K562 (cell line): ENCODE results near the gene TRIM31. TPM values are rescaled to one million over a fixed set of nuclear protein-coding genes. Genes with fewer than 3 reads are reported as not detected.

Experiments
- BCLAF1 ChIP-seq, 2 experiments: fragments of 450-650 bp in 1 of 2; IDR thresholded peaks; 2 replicates each; pipeline ENCODE4 v1.6.1; 2011 to 2017; ENCODE audit warnings: low read depth in 2 of 2, antibody characterized with exemption in 1 of 2, borderline replicate concordance in 1 of 2, low read length in 1 of 2, mild to moderate bottlenecking in 1 of 2, mixed read lengths in 1 of 2; ENCODE audit not compliant: control insufficient read depth in 1 of 2
- ELF1 ChIP-seq: fragments of 200-800 bp; sonication (Bioruptor generic); IDR thresholded peaks from 2 replicates; pipeline ENCODE4 v1.6.1; 2016; ENCODE audit warnings: missing genetic modification characterization, missing compliant biosample characterization
- HDAC2 ChIP-seq: fragments of 450-650 bp; IDR thresholded peaks from 2 replicates; pipeline ENCODE4 v1.6.1; 2016; ENCODE audit warnings: mild to moderate bottlenecking
- MAZ ChIP-seq, 2 experiments: fragments of 450-650 bp in 1 of 2; sonication (generic) in 1 of 2; formaldehyde crosslinking; IDR thresholded peaks in 1 of 2; conservative IDR thresholded peaks in 1 of 2; 2 replicates each; pipeline versions ENCODE4 v1.4.0 to v1.5.0; 2020; ENCODE audit warnings: mild to moderate bottlenecking in 1 of 2, missing genetic modification reagents in 1 of 2
- MGA ChIP-seq: fragments of 450-650 bp; IDR thresholded peaks from 2 replicates; pipeline ENCODE4 v1.6.1; 2016; ENCODE audit warnings: mild to moderate bottlenecking, moderate library complexity
- NRF1 ChIP-seq, 2 experiments: fragments of 450-650 bp; IDR thresholded peaks in 1 of 2; conservative IDR thresholded peaks in 1 of 2; 2 replicates each; pipeline ENCODE4 v1.6.1; 2014; ENCODE audit warnings: mild to moderate bottlenecking in 2 of 2
- PHTF2 ChIP-seq: fragments of 250-450 bp; sonication (Bioruptor Pico); IDR thresholded peaks from 2 replicates; pipeline ENCODE4 v1.5.0; 2021; ENCODE audit warnings: mild to moderate bottlenecking
- RAD21 ChIP-seq, 2 experiments: fragments of 250-450 bp in 1 of 2; fragments of 450-650 bp in 1 of 2; sonication (Bioruptor Pico) in 1 of 2; formaldehyde crosslinking in 1 of 2; IDR thresholded peaks in 1 of 2; conservative IDR thresholded peaks in 1 of 2; 2 replicates each; pipeline versions ENCODE4 v1.4.0 to v1.8.0; 2020 to 2022; ENCODE audit warnings: mild to moderate bottlenecking in 2 of 2, moderate library complexity in 1 of 2
- TBP ChIP-seq: optimal IDR thresholded peaks from 2 replicates; pipeline ENCODE3; 2011; ENCODE audit warnings: low read depth, low read length, improper control_type of control experiment
- ZNF274 ChIP-seq: IDR thresholded peaks from 2 replicates; pipeline ENCODE4 v1.6.1; 2011; ENCODE audit warnings: low read depth, mild to moderate bottlenecking, low read length, moderate library complexity, borderline replicate concordance
- polyA plus RNA-seq, 8 experiments: library from polyadenylated mRNA; depleted of rRNA in 4 of 8; stranded (reverse) in 5 of 8; unstranded in 3 of 8; fragments of >200 nt; fragmentation: Nextera tagmentation in 2 of 8; fragmentation: Illumina TruSeq in 1 of 8; extraction: Ambion mirVana in 2 of 8; extraction: Trizol in 1 of 8; gene quantifications; 2 replicates each; pipeline versions ENCODE4 v1.2.1 to v1.2.3, GENCODE V29; 2011 to 2014; ENCODE audit warnings: inconsistent platforms in 1 of 8, missing spikeins in 1 of 8
- total RNA-seq, 7 experiments: library from RNA; depleted of rRNA in 6 of 7; stranded (reverse); fragments of >200 nt in 6 of 7; fragmentation: Illumina TruSeq in 2 of 7; extraction: Trizol in 2 of 7; gene quantifications; 2 replicates each; pipeline versions ENCODE4 v1.2.1 to v1.2.3, GENCODE V29; 2011 to 2021; ENCODE audit warnings: low replicate concordance in 1 of 7

Gene TRIM31
- total and polyA plus RNA-seq, 9 of the 15 experiments (the other 6 are each of a cell fraction or from before 2014, with no cell fraction given), result not detected

GRCh38 chr6:30101444-30102413 is 11.2 kb downstream of the TRIM31 start (continued):
- TF ChIP-seq BCLAF1 (IDR thresholded peaks at IDR 0.05; ENCODE audit: borderline replicate concordance in 1 of 2, control insufficient read depth in 1 of 2, low read depth in 2 of 2, low read length in 1 of 2) (no peak), MGA (peak; percentile 41), PHTF2 (CRISPR knock-in tag) (no peak), MAZ (CRISPR knock-in tag; conservative IDR thresholded peaks at IDR 0.05 in 1 of 2, IDR thresholded peaks at IDR 0.05 in 1 of 2) (peak; percentile 42 to 77; a peak in 3 of 4 replicates), HDAC2 (0 out of 2 replicates have a peak, but pooled peaks have one; percentile 30), NRF1 (conservative IDR thresholded peaks at IDR 0.05 in 1 of 2, IDR thresholded peaks at IDR 0.05 in 1 of 2) (peak; percentile 71 to 78), ZNF274 (no peak), ELF1 (tag) (0 out of 2 replicates have a peak, but pooled peaks have one; percentile 32), RAD21 (CRISPR knock-in tag; conservative IDR thresholded peaks at IDR 0.05 in 1 of 2, IDR thresholded peaks at IDR 0.05 in 1 of 2) (peak in 1 of 2 experiments; percentile 47; a peak in 2 of 4 replicates), TBP (peak; percentile 54)
